G401 (cell line): ENCODE data around the gene TNC. TPM values are rescaled to one million over a fixed set of nuclear protein-coding genes. Genes with fewer than 3 reads are reported as not detected.

Experiments used
- DNase-seq: peaks from one replicate; pipeline ENCODE4 v3.0.0-alpha.2; 2015; ENCODE audit warnings: low spot score
- in situ Hi-C: cut with HindIII; loops from 2 replicates; pipeline ENCODE4 v1.10.0; 2016; ENCODE audit warnings: low sequenced_read_pairs, mixed read lengths
- total RNA-seq: library from RNA; depleted of rRNA; stranded (reverse); fragments of >200 nt; shearing (Covaris generic); gene quantifications from 2 replicates; pipeline ENCODE4 v1.2.3, GENCODE V29; 2014

TNC gene
- total RNA-seq, 1 experiment from 2014 or later: not detected

DNA sequence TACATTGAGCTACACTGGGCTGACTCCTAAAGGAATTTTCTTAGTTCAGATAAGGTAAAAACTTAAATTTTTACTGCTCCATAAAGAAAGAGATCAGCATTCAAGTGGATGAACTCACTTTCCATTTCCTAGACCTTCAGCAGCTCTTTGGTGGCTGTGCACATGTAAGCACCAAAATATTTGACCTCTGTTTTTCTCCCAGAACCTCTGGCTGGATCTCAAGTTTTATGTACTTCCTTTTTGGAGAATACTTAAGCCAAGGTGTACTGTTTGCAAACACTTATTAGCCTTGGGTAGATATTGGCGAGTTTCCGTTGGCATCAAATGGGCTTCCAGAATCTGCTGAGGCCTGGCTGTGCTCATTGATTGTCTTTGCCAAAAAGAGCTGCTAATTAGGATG lies 10.3 kb downstream of the TNC start:
- in situ Hi-C loops: no loop called here
- DNase-seq: peak; percentile 31

GRCh38 chr9:115106642-115107041 lies 11.3 kb downstream of the TNC start:
- DNase-seq: no peak
- in situ Hi-C loops: no loop called here

DNA sequence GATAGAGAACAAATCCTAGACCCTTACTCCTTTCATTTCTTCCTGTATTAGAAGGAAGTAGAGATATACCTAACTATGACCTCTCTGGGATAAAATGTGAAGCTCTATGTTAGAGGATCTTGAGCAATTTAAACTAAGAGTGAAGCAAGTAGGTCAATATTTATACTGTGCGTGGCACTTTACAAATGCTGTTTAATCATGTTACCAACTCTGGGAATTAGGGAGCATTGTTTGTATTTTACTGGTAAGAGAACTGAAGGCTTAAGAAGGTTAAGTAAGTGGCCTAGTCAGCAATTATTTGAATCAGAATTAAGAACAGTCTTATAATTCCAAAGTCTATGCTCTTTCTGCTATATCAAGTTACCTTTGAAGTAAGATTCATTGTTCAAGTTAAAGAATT lies 12.0 kb downstream of the TNC start:
- in situ Hi-C loops: no loop called here
- no peak for DNase-seq

DNA sequence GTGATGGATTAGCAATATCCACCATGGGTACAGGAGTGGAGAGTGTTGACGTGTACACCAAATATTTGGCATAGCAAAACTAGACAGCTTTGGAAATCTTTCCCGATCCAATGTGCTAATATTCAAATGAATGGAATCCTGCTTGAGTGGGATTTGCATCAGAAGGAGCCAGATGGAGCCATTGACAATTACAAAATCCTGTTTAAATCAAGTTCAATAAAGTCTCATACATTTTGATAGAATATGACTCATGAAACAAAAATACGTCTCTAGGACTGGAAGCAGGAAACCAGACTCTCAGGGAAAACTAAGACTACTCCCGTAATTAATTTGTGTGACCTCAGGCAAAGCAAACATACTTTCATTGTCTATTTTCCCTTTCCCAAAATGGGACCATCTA lies 13.0 kb downstream of the TNC start:
- in situ Hi-C loops: no loop called here

GRCh38 chr9:115103746-115104477 lies 14.0 kb downstream of the TNC start:
- in situ Hi-C loops: no loop called here
- DNase-seq: no peak

More for the DNA sequence above, 13.0 kb downstream of the TNC start:
- DNase-seq: no peak

DNA sequence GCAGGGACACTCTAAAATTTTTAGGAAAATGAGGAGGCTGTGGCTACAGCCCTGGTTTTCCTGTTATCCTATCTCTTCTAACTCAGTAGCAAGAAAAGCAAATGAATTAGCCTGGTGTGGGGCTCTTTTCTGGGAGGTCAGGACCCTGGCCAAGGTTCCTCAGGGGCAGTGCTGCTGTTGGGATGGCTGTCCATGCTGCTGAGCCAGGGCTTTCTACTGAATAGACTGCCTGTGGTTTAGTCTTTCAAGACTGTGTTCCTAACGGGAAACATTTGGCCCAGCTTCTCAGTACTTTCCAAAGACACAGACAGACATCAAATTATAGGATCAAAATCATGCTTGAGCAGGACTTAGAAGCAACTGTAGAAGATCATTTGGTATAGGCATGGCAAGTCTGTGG lies 18.1 kb downstream of the TNC start:
- in situ Hi-C loops: no loop called here
- peak; percentile 9 for DNase-seq

DNA sequence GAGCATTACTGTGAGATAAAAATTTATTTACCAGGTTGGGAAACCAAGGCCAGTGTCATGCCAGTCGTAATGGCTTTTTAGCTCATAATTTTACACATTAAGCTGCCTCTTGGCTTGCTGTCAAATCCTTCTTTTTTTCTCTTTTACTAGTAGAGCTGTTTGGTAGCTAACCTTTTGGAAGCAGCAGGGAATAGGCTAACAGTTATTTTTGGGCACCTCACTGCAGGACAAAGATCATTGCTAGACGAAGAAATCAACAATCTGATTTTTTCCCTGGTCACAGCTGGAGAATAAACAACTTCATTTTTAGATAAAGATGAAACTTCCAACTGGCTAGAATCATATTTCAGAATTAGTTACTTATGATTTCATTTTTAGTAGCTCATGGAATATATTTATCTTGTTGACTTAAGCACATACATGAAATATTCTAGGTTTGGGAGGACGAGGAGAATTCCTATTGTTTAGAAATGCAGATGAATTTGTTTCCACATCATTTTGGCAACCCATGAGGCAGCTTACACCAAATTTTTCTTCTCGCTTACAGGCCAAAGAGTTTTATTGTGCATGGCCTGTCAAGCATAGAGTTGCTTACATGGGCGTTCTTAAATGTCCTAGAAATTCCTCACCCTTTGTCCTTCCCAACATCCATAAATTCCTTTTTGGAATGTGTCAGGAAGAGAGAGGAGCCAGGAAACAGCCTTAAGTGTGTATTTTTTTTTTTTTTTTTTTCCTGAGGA lies 19.6 kb downstream of the TNC start:
- DNase-seq: no peak
- in situ Hi-C loops: no loop called here

DNA sequence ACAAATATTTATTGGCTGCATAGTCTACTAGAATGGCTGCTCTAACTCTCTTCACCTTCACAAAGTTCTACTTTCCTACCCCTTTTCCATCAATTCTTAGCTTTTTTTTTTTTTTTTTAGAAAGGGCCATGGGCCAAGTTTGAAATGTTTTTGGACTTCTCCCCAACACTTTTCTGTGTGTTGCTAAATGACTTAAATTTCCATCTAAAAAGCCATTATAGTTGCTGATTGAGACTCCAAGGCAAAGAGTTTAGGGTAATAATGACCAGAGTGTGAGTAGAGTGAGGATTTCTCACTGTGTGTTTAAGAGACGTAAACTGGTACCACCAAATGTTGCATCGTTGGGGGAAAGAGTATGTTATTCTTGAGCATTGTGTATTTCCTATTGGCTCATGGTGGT lies 24.4 kb downstream of the TNC start:
- in situ Hi-C loops: no loop called here
- DNase-seq: no peak

DNA sequence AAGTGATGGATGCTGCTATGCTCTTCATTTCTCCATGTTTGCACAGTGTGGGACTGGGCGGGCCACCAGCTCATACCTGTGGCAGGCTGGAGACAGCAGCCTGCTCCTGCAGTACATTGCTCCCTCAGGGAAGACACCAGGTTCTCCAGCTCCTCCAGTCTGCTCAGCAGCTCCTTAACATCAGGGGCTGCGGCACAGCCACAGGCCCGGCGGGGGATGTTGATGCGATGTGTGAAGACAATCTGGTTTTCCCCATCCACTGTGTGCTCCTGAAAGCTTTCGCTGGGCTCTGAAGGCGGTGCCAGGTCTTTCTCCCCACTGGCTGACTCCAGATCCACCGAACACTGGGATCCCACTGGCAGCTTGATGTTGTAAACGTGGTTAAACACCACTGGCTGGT lies 27.5 kb downstream of the TNC start:
- in situ Hi-C loops: no loop called here

GRCh38 chr9:115088860-115089259 lies 29.1 kb downstream of the TNC start:
- no peak for DNase-seq
- in situ Hi-C loops: no loop called here

More for the DNA sequence above, 27.5 kb downstream of the TNC start:
- DNase-seq: no peak

DNA sequence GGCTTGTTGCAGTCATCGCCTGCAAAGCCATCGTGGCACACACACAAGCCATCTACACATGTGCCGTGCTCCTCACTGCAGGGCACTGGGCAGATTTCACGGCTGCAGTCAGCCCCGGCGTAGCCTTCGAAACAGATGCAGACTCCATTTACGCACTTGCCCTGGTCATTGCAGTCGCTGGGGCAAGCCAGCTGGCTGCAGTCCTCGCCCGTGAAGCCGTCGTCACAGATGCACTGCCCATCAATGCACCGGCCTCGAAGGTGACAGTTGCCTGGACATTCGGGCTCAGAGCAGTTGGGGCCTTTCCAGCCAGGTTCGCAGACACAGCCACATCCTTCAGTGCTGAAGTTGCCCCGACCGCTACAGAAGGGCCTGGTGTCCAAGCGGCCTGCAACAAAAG lies 31.1 kb downstream of the TNC start:
- in situ Hi-C loops: no loop called here

GRCh38 chr9:115086461-115086860 lies 31.5 kb downstream of the TNC start:
- DNase-seq: no peak
- in situ Hi-C loops: no loop called here

More for the DNA sequence above, 31.1 kb downstream of the TNC start:
- DNase-seq: no peak

GRCh38 chr9:115085773-115086377 lies 32.1 kb downstream of the TNC start:
- DNase-seq: no peak
- in situ Hi-C loops: no loop called here

- in situ Hi-C loops: no loop called here
- no peak for DNase-seq
Observed at GRCh38 chr9:115084709-115085108, 33.2 kb downstream of the TNC start.

DNA sequence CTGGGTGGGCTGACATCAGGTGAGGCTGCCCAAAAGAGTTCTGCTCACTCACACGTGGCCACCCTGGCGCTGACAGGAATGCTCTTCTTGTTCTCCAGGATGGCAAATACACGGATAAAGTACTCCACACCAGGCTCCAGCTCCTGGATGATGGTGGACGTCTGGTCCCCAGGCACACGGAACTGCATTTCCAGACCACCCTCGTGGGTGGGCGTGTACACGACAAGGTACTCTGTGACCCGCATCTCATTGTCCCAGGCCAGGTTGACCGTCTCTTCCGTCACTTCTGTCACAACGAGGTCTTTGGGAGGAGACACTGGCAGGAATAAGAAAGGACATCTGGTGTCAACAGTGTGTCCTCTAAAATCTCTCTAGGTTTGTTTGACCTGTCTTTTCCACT lies 33.8 kb downstream of the TNC start:
- DNase-seq: no peak
- in situ Hi-C loops: no loop called here

- in situ Hi-C loops: no loop called here
- no peak for DNase-seq
Observed at GRCh38 chr9:115080242-115080641, 37.7 kb downstream of the TNC start.

DNA sequence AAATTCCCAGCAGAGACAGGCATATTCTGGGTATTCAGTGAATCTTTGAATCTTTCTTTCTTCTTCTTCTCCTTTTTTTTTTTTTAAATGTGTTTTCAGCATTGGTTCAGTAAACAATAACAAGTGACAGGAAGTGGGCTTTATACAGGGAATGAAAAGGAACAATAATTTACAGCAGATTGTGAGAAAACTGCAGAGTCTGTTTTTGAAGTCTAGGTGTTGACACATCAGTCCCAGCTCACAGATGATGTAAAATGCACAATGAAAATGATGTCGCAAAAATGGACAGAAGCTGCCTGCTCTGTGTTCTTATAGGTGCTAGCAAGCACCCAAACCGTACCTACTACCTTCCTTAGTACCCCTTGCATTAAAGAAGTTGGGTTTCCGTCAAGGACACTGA lies 38.8 kb downstream of the TNC start:
- in situ Hi-C loops: no loop called here

DNA sequence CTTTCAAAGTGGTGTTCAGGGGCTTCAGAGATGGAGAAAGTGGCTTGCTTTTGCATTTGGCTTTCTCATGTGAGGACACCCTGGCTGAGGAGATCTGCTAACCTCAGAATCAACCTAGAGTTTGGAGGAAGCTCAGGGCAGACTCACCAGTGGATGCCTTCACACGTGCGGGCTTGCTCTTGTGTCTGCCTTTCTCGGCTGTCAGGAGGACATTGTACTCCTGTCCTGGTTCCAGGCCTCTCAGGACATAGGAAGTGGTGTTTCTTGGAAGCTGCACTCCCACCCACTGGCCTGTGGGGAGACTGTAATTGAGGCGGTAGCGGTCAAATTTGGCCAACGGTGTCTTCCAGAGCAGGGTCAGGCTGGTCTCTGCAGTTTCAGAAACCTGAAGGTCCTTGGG lies 44.5 kb downstream of the TNC start:
- in situ Hi-C loops: no loop called here
- no peak for DNase-seq

More for the DNA sequence above, 38.8 kb downstream of the TNC start:
- no peak for DNase-seq

DNA sequence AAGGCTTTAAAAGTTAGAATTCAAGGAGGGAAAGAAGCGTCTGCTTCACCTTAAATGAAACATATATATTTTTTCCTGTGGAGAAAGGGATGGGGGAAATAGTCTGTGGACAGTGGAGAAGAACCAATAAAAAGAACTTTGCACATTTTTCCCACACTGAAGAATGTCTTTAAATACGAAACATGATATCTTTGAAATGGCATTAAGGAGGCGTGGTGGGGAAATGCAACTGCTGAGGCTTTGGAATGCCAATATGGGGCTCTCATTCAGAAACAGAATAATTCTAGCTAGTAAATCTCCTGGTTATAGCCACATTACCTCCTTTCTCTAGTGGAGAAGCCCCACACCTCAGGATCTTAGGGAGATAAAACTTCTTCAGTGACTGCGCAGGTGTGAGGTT lies 46.8 kb downstream of the TNC start:
- no peak for DNase-seq
- in situ Hi-C loops: no loop called here

DNA sequence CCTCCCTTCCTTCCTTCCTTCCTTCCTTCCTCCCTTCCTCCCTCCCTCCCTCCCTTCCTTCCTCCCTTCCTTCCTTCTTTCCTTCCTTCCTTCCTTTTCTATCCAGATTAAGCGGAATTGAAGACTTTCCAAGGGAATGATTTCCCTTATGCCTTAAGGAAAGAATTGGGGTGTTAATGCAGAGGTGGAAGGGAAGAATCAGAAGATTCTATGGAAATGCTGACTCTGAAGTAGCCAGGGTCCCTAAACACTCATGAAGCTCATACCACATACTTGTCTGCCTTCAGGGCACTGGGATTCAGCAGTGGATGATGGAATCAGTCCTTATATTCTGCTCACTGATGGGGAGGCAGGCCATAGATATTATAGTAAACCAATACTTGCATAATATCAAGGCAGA lies 48.2 kb downstream of the TNC start:
- in situ Hi-C loops: no loop called here
- no peak for DNase-seq
